CD14-positive monocyte (primary cell): Measurements from ENCODE around the gene PER3. TPM values are rescaled to one million over a fixed set of nuclear protein-coding genes. Genes with fewer than 3 reads are reported as not detected.

Source experiments
- DNase-seq, 3 donors: peaks; one replicate each; pipeline ENCODE4 v3.0.0-alpha.2; 2011 to 2022
- H2AFZ ChIP-seq: 2 replicates; pipeline ENCODE4 v1.6.0; 2012; ENCODE audit warnings: mild to moderate bottlenecking, low read depth, low read length, inconsistent platforms; ENCODE audit not compliant: insufficient read depth, poor library complexity, severe bottlenecking
- H3K27ac ChIP-seq, 2 donors: 1 replicate in 1 of 2; 2 replicates in 1 of 2; pipeline ENCODE4 v1.5.1; 2012 to 2013; ENCODE audit warnings: low read length in 2 of 2, control low read depth in 1 of 2, inconsistent platforms in 1 of 2, low read depth in 1 of 2, mild to moderate bottlenecking in 1 of 2
- H3K27me3 ChIP-seq, 2 donors: one replicate each; pipeline versions ENCODE4 v1.6.0 to v1.6.1; 2011 to 2013; ENCODE audit warnings: low read length in 2 of 2; ENCODE audit not compliant: control insufficient read depth in 2 of 2, insufficient read depth in 2 of 2
- H3K36me3 ChIP-seq, 2 donors: replicated peaks in 1 of 2; 1 replicate in 1 of 2; 2 replicates in 1 of 2; pipeline versions ENCODE4 v1.5.1 to v1.6.1; 2012 to 2013; ENCODE audit warnings: low read length in 2 of 2, control low read depth in 1 of 2, inconsistent platforms in 1 of 2, mild to moderate bottlenecking in 1 of 2; ENCODE audit not compliant: insufficient read depth in 2 of 2, control insufficient read depth in 1 of 2
- H3K4me1 ChIP-seq, 2 donors: 1 replicate in 1 of 2; 2 replicates in 1 of 2; pipeline versions ENCODE4 v1.5.1 to v1.6.1; 2012 to 2013; ENCODE audit warnings: low read length in 2 of 2, control low read depth in 1 of 2, inconsistent platforms in 1 of 2, mild to moderate bottlenecking in 1 of 2, moderate library complexity in 1 of 2; ENCODE audit not compliant: insufficient read depth in 2 of 2, control insufficient read depth in 1 of 2
- H3K4me2 ChIP-seq: replicated peaks from 2 replicates; pipeline ENCODE3; 2012; ENCODE audit warnings: low read length, moderate library complexity, mild to moderate bottlenecking; ENCODE audit not compliant: poor library complexity, severe bottlenecking; ENCODE audit errors: extremely low read depth
- H3K4me3 ChIP-seq, 3 experiments: fragments of 200-600 bp in 1 of 3; sonication (generic) in 1 of 3; replicated peaks in 1 of 3; 1 replicate in 2 of 3; 2 replicates in 1 of 3; pipeline ENCODE4 v1.5.1; 2011 to 2013; ENCODE audit warnings: low read length in 3 of 3, mild to moderate bottlenecking in 3 of 3, control low read depth in 2 of 3, low read depth in 2 of 3, inconsistent platforms in 1 of 3, moderate library complexity in 1 of 3
- H3K79me2 ChIP-seq: 2 replicates; pipeline ENCODE4 v1.6.0; 2012; ENCODE audit warnings: mild to moderate bottlenecking, control low read depth, inconsistent platforms, low read length, moderate library complexity; ENCODE audit not compliant: insufficient read depth
- H3K9ac ChIP-seq: 2 replicates; pipeline ENCODE4 v1.6.0; 2017; ENCODE audit warnings: low read length, mild to moderate bottlenecking; ENCODE audit not compliant: insufficient read depth, poor library complexity, severe bottlenecking
- H3K9me3 ChIP-seq, 2 donors: replicated peaks in 1 of 2; 1 replicate in 1 of 2; 2 replicates in 1 of 2; pipeline versions ENCODE4 v1.5.1 to v1.6.1; 2012 to 2013; ENCODE audit warnings: low read length in 2 of 2, control low read depth in 1 of 2; ENCODE audit not compliant: control insufficient read depth in 1 of 2, insufficient read depth in 1 of 2
- H4K20me1 ChIP-seq: 2 replicates; pipeline ENCODE4 v1.6.0; 2012; ENCODE audit warnings: mild to moderate bottlenecking, low read length, control low read depth, moderate library complexity; ENCODE audit not compliant: insufficient read depth
- H3K27ac Mint-ChIP-seq, 7 donors: one replicate each; pipeline ENCODE4 v1.8.0; 2020; ENCODE audit warnings: mild to moderate bottlenecking in 7 of 7, mixed read lengths in 7 of 7, moderate library complexity in 6 of 7, inconsistent platforms in 2 of 7
- H3K27me3 Mint-ChIP-seq, 3 donors: one replicate each; pipeline ENCODE4 v1.8.0; 2021 to 2022; ENCODE audit warnings: low read depth in 3 of 3, mild to moderate bottlenecking in 3 of 3, mixed read lengths in 3 of 3, moderate library complexity in 3 of 3, inconsistent platforms in 1 of 3
- H3K36me3 Mint-ChIP-seq, 2 donors: one replicate each; pipeline ENCODE4 v1.8.0; 2020; ENCODE audit warnings: mixed read lengths in 2 of 2, inconsistent platforms in 1 of 2, mild to moderate bottlenecking in 1 of 2
- H3K4me1 Mint-ChIP-seq: one replicate; pipeline ENCODE4 v1.8.0; 2020; ENCODE audit warnings: mild to moderate bottlenecking, mixed read lengths
- H3K4me3 Mint-ChIP-seq, 2 donors: one replicate each; pipeline ENCODE4 v1.8.0; 2020; ENCODE audit warnings: mild to moderate bottlenecking in 2 of 2, mixed read lengths in 2 of 2, moderate library complexity in 1 of 2
- H3K9me3 Mint-ChIP-seq, 7 donors: one replicate each; pipeline ENCODE4 v1.8.0; 2020 to 2022; ENCODE audit warnings: mixed read lengths in 7 of 7, mild to moderate bottlenecking in 6 of 7, moderate library complexity in 6 of 7, inconsistent platforms in 2 of 7
- CTCF ChIP-seq: fragments of 200-600 bp; IDR thresholded peaks from one replicate; pipeline ENCODE4 v1.8.0; 2022; ENCODE audit warnings: antibody characterized with exemption, mild to moderate bottlenecking
- WGBS: methylation state at CpG from one replicate; pipeline ENCODE4 v1.1.5; 2013; ENCODE audit warnings: missing lambda C conversion rate; ENCODE audit not compliant: insufficient coverage; 5-methylcytosine and 5-hydroxymethylcytosine counted together
- intact Hi-C, 2 donors: fragments of 100-400 bp; cut with micrococcal nuclease; formaldehyde crosslinking; loops; one replicate each; pipeline versions ENCODE4 v1.15.0 to v1.15.1; 2023
- polyA plus RNA-seq, 3 donors: library from polyadenylated mRNA; depleted of rRNA in 1 of 3; unstranded in 2 of 3; stranded (reverse) in 1 of 3; fragments of 300-500 nt in 2 of 3; fragments of >200 nt in 1 of 3; fragmentation: Illumina TruSeq in 2 of 3; gene quantifications; 1 replicate in 2 of 3; 2 replicates in 1 of 3; pipeline ENCODE4 v1.2.3, GENCODE V29; 2012 to 2021

PER3 gene
- polyA plus RNA-seq, 3 donors, result 0.46 to 2.3 (median 2.0) TPM

- no peaks in the 10 kb centered on the region for H3K27me3 ChIP-seq
- H3K9me3 Mint-ChIP-seq, result peaks cover 0 to 2% (median 0%) of the 10 kb centered on the region in 7 donors
- H3K4me2 ChIP-seq, result no peak overlapping the region
- no peak overlapping the region for H3K4me3 Mint-ChIP-seq
- no peak overlapping the region for H3K9ac ChIP-seq
- no peak overlapping the region for H3K4me3 ChIP-seq
- DNase-seq, result no peak
- H3K27ac ChIP-seq, result no peak overlapping the region
- no peaks in the 10 kb centered on the region for H3K79me2 ChIP-seq
- peaks cover 5% of the 10 kb centered on the region for H3K4me1 Mint-ChIP-seq
- no peak overlapping the region for H2AFZ ChIP-seq
- H3K36me3 Mint-ChIP-seq, result no peaks in the 10 kb centered on the region
- no peaks in the 10 kb centered on the region for H3K36me3 ChIP-seq
- TF ChIP-seq CTCF, result no peak
- peaks cover 4 to 10% of the 10 kb centered on the region in 2 donors for H3K4me1 ChIP-seq
- no peaks in the 10 kb centered on the region for H3K9me3 ChIP-seq
- peak overlapping the region in 1 of 7 donors; percentile 53 for H3K27ac Mint-ChIP-seq
- no peaks in the 10 kb centered on the region for H4K20me1 ChIP-seq
- 91% methylated on average over 9 of the region's 9 CpGs for WGBS
- intact Hi-C loops, result no loop called here
- peaks cover 3 to 10% (median 5%) of the 10 kb centered on the region in 3 donors for H3K27me3 Mint-ChIP-seq
Measured at GRCh38 chr1:7860130-7860529, 76.0 kb downstream of the PER3 start.

DNA sequence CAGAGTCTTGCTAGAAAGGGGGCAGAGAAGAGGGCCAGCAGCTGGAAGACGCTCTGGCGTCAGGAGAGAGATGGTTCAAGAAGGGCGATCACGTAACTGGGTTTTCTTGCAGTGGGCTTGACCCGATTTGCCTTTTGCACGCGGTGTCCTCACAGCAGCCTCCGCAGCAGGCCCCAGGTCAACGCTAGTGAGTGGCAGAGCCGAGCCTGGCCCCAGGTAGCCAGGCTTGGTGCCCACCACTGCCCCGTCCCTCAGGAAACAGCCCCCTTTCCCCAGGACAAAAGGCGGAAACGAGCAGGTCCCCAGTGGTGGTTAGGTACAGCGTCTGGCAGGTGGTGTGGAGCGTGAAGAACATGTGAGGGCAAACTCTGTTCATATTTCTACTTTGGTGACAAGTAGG, 77.4 kb downstream of the PER3 start:
- no peaks in the 10 kb centered on the region for H3K79me2 ChIP-seq
- H3K27me3 ChIP-seq, result no peaks in the 10 kb centered on the region
- no peaks in the 10 kb centered on the region for H3K36me3 ChIP-seq
- H3K4me3 ChIP-seq, result no peak overlapping the region
- H4K20me1 ChIP-seq, result no peaks in the 10 kb centered on the region
- Mint-ChIP-seq H3K36me3 (no peaks in the 10 kb centered on the region), H3K9me3 (peaks cover 0 to 2% (median 0%) of the 10 kb centered on the region in 7 donors), H3K4me1 (peaks cover 1% of the 10 kb centered on the region), H3K4me3 (no peak overlapping the region), H3K27me3 (peaks cover 3 to 8% (median 4%) of the 10 kb centered on the region in 3 donors), H3K27ac (no peak overlapping the region)
- H3K4me2 ChIP-seq, result no peak overlapping the region
- no peak overlapping the region for H3K9ac ChIP-seq
- H3K9me3 ChIP-seq, result no peaks in the 10 kb centered on the region
- no peak for DNase-seq
- H3K27ac ChIP-seq, result no peak overlapping the region
- no peak overlapping the region for H2AFZ ChIP-seq
- WGBS, result 97% methylated on average over 11 of the region's 15 CpGs
- no peak for TF ChIP-seq CTCF
- intact Hi-C loops, result no loop called here
- H3K4me1 ChIP-seq, result peaks cover under 1 to 4% of the 10 kb centered on the region in 2 donors
